NCI-H146 (cell line): Measurements from ENCODE around the gene N4BP2.

Experiments used
- DNase-seq: peaks from one replicate; lab custom pipeline; 2025; lab: John Stamatoyannopoulos, UW

Gene N4BP2

GRCh38 chr4:40152637-40153036 lies 96.0 kb downstream of the N4BP2 start:
- no peak for DNase-seq

- DNase-seq = no peak
These were observed 100.8 kb downstream of the N4BP2 start for GRCh38 chr4:40157436-40157835.

DNA sequence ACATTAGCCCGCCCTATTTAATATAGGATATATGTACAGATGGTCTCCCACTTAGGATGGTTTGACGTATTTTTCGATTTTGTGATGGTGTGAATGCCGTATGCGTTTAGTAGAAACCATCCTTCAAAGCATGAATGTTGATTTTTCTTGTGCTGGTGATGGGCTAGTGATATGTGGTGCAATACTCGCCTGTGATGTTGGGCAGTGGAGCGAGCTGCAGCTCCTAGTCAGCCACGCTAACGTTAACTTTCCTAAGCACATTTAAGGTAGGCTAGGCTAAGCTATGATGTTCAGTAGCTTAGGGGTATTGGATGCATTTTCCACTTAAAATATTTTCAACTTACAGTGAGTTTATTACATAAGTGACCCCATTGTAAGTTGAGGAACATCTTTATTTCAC lies 103.6 kb downstream of the N4BP2 start:
- no peak for DNase-seq

GRCh38 chr4:40164459-40164858 lies 107.8 kb downstream of the N4BP2 start:
- no peak for DNase-seq

- no peak for DNase-seq
These were observed 109.3 kb downstream of the N4BP2 start for GRCh38 chr4:40165916-40166315.

DNA sequence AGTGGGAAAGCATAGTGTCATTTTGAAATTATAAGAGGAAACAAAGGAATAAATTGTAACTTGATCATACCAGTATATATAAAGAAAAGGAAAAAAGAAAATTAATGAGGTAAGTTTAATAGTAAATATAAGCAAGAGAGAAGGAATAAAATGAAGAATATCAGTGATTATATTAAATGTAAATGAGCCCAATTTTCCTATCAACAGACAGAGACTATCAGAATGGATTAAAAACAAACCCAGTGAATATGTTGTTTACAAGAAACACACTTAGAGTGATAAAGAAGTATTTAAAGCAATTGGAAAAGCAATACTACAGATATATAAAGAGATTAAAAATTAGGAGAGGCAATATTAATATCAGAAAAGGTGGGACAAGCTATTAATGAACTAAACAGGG lies 111.4 kb downstream of the N4BP2 start:
- no peak for DNase-seq

DNA sequence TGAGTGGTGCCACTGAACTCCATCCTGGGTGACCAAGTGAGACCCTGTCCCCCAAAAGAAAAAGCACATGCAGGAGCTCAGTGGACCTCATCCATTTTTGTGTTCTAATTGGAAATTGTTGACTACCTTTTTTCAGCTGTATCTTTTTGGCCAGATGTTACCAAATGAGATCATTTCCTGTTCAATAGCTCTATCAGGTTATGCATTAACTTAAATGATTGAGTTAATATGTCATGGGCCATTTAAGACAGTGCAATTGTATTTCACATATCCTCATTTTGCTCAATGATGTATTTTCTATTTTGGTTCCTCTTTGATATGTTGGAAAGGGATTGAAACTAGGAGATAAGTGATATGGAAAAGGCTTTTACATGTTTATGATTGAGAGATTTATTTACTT lies 113.9 kb downstream of the N4BP2 start:
- DNase-seq = no peak

DNA sequence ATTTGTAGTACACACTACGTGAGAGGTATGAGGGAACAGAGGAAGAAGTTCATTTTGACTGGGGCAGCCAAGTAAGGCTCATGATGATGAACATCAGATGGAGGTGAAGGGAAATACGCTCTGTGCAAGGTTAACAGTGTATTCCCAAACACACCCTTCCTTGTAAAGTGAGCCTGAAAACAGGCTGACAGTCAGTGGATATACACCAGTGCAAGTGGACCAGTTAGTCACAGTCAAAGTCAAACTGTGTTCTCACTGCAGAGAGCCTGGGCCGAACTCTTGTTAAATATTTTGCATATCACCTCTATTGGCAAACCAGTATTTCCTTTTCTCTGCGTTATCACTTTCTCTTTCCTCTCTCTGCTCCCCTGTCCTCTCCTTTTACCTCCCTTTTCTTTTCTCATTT lies 116.8 kb downstream of the N4BP2 start:
- DNase-seq = no peak

GRCh38 chr4:40176602-40177001 lies 120.0 kb downstream of the N4BP2 start:
- DNase-seq = no peak

- no peak for DNase-seq
These were observed 120.9 kb downstream of the N4BP2 start for GRCh38 chr4:40177591-40177990.

DNA sequence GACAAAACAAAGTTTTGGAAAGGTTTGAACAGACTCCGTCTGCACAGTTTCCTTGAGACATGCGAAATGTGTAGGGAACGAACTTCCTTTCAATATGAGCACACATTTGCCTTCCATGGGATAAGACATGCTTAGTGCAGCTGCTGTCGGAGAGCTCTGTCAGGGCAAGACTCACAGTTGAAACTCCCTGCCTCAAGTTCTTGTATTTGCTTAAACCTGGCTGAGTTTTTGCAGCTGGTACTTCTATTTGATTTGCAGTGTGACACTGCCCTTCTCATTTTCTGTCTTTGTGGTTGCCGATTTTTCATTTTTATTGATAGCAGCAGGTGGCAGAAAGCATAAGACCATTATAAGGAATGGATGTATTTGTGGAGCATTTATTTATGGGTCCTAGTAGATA lies 122.0 kb downstream of the N4BP2 start:
- peak; percentile 73 for DNase-seq

DNA sequence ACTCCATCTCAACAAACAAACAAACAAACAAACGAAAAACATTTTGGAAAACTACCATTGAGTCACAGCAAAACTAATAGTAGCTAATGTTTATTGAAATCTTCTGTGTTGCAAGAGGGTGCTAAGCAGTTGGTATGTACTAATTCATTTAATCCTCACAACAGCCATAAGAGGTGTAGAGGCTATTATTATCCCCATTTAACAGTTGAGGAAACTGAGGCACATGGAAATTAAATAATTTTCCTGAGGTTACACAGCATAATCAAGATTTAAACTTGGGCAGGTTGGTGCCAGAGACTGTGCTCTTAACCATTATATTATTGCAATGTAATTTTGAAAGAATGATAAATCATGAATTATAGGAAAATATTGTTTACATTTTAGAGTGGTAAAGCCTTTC lies 122.7 kb downstream of the N4BP2 start:
- no peak for DNase-seq

GRCh38 chr4:40180356-40180755 lies 123.7 kb downstream of the N4BP2 start:
- peak; percentile 25 for DNase-seq

- no peak for DNase-seq
These were observed 125.4 kb downstream of the N4BP2 start for GRCh38 chr4:40182001-40182400.

DNA sequence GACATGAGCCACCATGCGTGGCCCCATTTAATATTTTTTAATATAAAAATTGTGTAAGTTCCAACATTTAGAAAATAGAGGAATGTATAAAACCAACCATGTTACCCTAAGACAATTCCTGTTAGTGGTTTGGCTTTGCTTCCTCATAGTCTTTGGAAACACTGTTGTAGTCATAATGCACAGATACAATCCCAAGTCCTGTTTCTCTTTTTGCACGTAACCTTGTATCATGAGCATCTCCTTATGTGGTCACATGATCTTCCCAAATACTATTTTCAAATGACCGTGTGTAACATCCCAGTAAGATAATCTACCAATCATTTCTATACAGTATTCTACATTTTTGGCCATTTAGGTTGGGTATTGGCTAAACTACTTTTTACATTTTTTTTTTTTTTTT lies 126.3 kb downstream of the N4BP2 start:
- DNase-seq = no peak

DNA sequence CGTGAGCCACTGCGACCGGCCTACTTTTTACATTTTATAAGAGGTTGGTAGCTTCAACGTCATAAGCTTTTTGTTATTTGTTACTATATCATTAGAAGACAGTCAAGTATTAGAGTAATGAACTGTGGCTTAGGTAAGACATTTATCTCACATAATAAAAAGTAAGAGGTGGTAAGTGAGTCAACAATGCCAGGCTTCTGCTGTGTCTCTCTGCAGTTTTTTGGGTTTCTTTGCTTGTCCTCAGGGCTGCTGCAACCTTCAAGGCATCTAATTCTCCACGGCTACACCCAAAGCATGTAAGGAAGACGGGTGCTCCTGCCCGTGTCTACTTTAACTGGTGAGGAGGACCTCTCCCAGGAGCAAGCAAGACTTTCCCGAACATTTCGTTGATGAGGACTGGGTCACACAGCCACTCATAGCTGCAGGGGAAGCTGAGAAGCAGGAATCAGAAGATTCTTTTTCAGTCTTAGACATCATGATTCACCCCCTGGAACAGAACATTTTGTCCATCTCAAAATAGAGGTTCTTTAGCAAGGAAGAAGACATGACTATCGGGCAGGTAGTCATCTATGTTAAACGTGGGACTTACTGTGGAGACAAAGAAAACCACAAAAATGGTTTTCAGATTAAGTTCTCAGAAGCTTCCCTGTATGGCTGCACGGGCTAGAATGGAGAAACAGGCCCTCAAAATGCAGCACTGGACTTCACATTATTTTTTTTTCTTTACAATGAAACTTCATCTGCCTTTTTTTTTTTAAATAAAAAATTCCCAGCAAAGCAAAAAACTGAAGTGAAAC lies 127.2 kb downstream of the N4BP2 start:
- no peak for DNase-seq

- no peak for DNase-seq
These were observed 129.4 kb downstream of the N4BP2 start for GRCh38 chr4:40185830-40186664.

DNA sequence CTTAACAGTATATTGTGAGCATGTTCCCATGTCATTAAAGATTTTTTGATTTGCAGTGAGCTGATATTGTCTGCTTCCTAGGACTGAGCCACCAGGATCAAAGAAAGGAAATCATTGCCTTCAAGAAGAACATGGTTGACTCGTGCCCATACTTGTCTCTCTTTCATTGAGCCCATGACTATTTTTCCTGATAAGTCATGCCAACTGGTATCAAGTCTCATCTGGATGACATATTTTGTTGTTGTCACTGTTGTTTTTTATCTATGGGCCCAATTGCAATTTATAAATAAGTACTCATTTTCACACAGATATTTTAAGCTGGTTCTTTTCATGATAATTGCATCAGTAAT lies 130.0 kb downstream of the N4BP2 start:
- no peak for DNase-seq

DNA sequence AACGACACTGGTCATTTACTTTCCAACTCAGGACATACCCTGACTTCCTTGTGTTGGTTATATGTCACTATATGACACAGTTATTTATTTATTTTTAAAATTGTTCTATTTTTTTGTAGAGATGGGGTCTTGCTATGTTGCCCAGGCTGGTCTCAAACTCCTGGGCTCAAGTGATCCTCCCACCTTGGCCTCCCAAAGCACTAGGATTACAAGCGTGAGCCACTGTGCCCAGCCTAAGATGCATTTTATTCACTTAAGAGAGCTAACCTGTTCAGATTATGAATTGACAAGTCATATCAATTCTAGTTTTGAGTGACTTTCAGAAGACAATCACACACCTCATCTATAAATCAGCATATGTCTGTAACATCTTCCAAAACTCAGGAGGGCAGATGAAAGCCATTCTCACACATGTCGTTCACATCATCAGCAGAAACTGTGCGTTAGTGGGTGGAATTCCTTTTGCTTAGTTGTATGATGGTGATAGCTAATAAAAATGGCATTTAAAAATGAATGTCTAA lies 130.8 kb downstream of the N4BP2 start:
- no peak for DNase-seq

DNA sequence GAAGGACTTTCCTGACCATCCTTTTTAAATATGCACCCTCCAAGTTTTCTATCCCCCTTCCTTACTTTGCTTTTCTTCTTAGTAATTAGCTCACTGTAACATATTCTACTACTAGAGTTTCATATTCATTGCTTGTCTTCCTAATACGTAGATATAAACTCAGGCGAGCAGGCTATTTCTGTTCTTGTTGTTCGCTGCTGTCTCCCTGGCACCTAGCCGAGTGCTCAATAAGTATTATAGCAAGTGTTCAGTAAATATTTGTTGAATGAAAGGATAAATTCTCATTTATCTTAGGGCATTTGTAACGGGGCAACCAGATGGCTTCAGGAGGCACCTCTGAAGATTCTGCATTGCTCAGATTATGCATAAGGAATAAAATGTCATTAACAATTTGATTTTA lies 133.4 kb downstream of the N4BP2 start:
- DNase-seq = peak; percentile 53

DNA sequence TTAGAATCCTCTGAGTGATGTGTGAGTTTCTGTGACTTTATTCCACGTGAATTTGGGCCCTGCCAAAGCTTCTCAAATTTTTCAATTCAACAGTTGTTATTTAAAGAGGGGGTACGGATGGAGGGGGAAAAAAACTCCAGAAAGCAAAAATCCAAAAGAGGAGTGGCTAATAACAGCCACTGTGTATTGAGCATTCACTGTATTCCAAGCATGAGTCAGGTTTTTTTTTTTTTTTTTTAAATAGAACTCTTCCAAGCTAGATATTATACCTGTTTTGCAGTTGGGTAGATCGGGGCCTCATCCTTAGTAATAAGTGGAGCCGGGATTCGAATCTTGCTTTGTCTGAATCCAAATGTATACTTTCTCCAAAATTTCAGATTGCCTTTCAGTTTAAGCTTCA lies 133.8 kb downstream of the N4BP2 start:
- DNase-seq = no peak

- DNase-seq = peak; percentile 78
These were observed 134.5 kb downstream of the N4BP2 start for GRCh38 chr4:40190880-40191815.
